ENCODE results near the gene TARS1.

Gene TARS1

GRCh38 chr5:33465120-33465519 is 24.4 kb downstream of the TARS1 start:
- Histone ChIP-seq H3K4me3 (ENCODE audit: insufficient read depth, low read depth, low read length, poor library complexity, severe bottlenecking) (no peak overlapping the region), H3K9me3 (ENCODE audit: control insufficient read depth, low read length) (no peaks in the 10 kb centered on the region), H3K27ac (ENCODE audit: insufficient read depth, low read length, poor library complexity, severe bottlenecking) (no peak overlapping the region), H3K4me1 (ENCODE audit: control insufficient read depth, insufficient read depth, low read length, poor library complexity, severe bottlenecking) (no peaks in the 10 kb centered on the region), H3K27me3 (replicated peaks; ENCODE audit: control insufficient read depth, insufficient read depth, low read length, poor library complexity, severe bottlenecking) (no peaks in the 10 kb centered on the region), H3K36me3 (ENCODE audit: control insufficient read depth, insufficient read depth, low read length) (peaks cover 88% of the 10 kb centered on the region)
- DNase-seq = no peak

GRCh38 chr5:33468775-33469435 is 28.1 kb downstream of the TARS1 start:
- peaks cover 61% of the 10 kb centered on the region for H3K36me3 ChIP-seq (ENCODE audit: control insufficient read depth, insufficient read depth, low read length)
- no peak for DNase-seq
- H3K4me3 ChIP-seq (ENCODE audit: insufficient read depth, low read depth, low read length, poor library complexity, severe bottlenecking) = no peak overlapping the region
- no peak overlapping the region for H3K27ac ChIP-seq (ENCODE audit: insufficient read depth, low read length, poor library complexity, severe bottlenecking)
- H3K27me3 ChIP-seq (replicated peaks; ENCODE audit: control insufficient read depth, insufficient read depth, low read length, poor library complexity, severe bottlenecking) = no peaks in the 10 kb centered on the region
- H3K9me3 ChIP-seq (ENCODE audit: control insufficient read depth, low read length) = no peaks in the 10 kb centered on the region
- no peaks in the 10 kb centered on the region for H3K4me1 ChIP-seq (ENCODE audit: control insufficient read depth, insufficient read depth, low read length, poor library complexity, severe bottlenecking)

- DNase-seq = no peak
- H3K9me3 ChIP-seq (ENCODE audit: control insufficient read depth, low read length) = no peaks in the 10 kb centered on the region
- peaks cover 48% of the 10 kb centered on the region for H3K36me3 ChIP-seq (ENCODE audit: control insufficient read depth, insufficient read depth, low read length)
- no peaks in the 10 kb centered on the region for H3K4me1 ChIP-seq (ENCODE audit: control insufficient read depth, insufficient read depth, low read length, poor library complexity, severe bottlenecking)
- H3K4me3 ChIP-seq (ENCODE audit: insufficient read depth, low read depth, low read length, poor library complexity, severe bottlenecking) = no peak overlapping the region
- no peaks in the 10 kb centered on the region for H3K27me3 ChIP-seq (replicated peaks; ENCODE audit: control insufficient read depth, insufficient read depth, low read length, poor library complexity, severe bottlenecking)
- H3K27ac ChIP-seq (ENCODE audit: insufficient read depth, low read length, poor library complexity, severe bottlenecking) = no peak overlapping the region
These were observed 29.8 kb downstream of the TARS1 start for GRCh38 chr5:33470544-33470943.

- Histone ChIP-seq H3K27me3 (replicated peaks; ENCODE audit: control insufficient read depth, insufficient read depth, low read length, poor library complexity, severe bottlenecking) (no peaks in the 10 kb centered on the region), H3K36me3 (ENCODE audit: control insufficient read depth, insufficient read depth, low read length) (peaks cover 29% of the 10 kb centered on the region), H3K4me1 (ENCODE audit: control insufficient read depth, insufficient read depth, low read length, poor library complexity, severe bottlenecking) (no peaks in the 10 kb centered on the region), H3K4me3 (ENCODE audit: insufficient read depth, low read depth, low read length, poor library complexity, severe bottlenecking) (no peak overlapping the region), H3K9me3 (ENCODE audit: control insufficient read depth, low read length) (no peaks in the 10 kb centered on the region), H3K27ac (ENCODE audit: insufficient read depth, low read length, poor library complexity, severe bottlenecking) (no peak overlapping the region)
- DNase-seq = no peak
These were observed 32.1 kb downstream of the TARS1 start for GRCh38 chr5:33472805-33473409.

- H3K9me3 ChIP-seq (ENCODE audit: control insufficient read depth, low read length) = no peaks in the 10 kb centered on the region
- DNase-seq = no peak
- H3K4me3 ChIP-seq (ENCODE audit: insufficient read depth, low read depth, low read length, poor library complexity, severe bottlenecking) = no peak overlapping the region
- peaks cover 19% of the 10 kb centered on the region for H3K36me3 ChIP-seq (ENCODE audit: control insufficient read depth, insufficient read depth, low read length)
- H3K27ac ChIP-seq (ENCODE audit: insufficient read depth, low read length, poor library complexity, severe bottlenecking) = no peak overlapping the region
- no peaks in the 10 kb centered on the region for H3K4me1 ChIP-seq (ENCODE audit: control insufficient read depth, insufficient read depth, low read length, poor library complexity, severe bottlenecking)
- no peaks in the 10 kb centered on the region for H3K27me3 ChIP-seq (replicated peaks; ENCODE audit: control insufficient read depth, insufficient read depth, low read length, poor library complexity, severe bottlenecking)
These were observed 33.2 kb downstream of the TARS1 start for GRCh38 chr5:33474004-33474403.

GRCh38 chr5:33474931-33475499 is 34.2 kb downstream of the TARS1 start:
- DNase-seq = no peak
- Histone ChIP-seq H3K4me1 (ENCODE audit: control insufficient read depth, insufficient read depth, low read length, poor library complexity, severe bottlenecking) (no peaks in the 10 kb centered on the region), H3K36me3 (ENCODE audit: control insufficient read depth, insufficient read depth, low read length) (peaks cover 11% of the 10 kb centered on the region), H3K27me3 (replicated peaks; ENCODE audit: control insufficient read depth, insufficient read depth, low read length, poor library complexity, severe bottlenecking) (no peaks in the 10 kb centered on the region), H3K9me3 (ENCODE audit: control insufficient read depth, low read length) (no peaks in the 10 kb centered on the region), H3K27ac (ENCODE audit: insufficient read depth, low read length, poor library complexity, severe bottlenecking) (no peak overlapping the region), H3K4me3 (ENCODE audit: insufficient read depth, low read depth, low read length, poor library complexity, severe bottlenecking) (no peak overlapping the region)

GRCh38 chr5:33475706-33476105 is 34.9 kb downstream of the TARS1 start:
- Histone ChIP-seq H3K27me3 (replicated peaks; ENCODE audit: control insufficient read depth, insufficient read depth, low read length, poor library complexity, severe bottlenecking) (no peaks in the 10 kb centered on the region), H3K9me3 (ENCODE audit: control insufficient read depth, low read length) (no peaks in the 10 kb centered on the region), H3K36me3 (ENCODE audit: control insufficient read depth, insufficient read depth, low read length) (peaks cover 5% of the 10 kb centered on the region), H3K27ac (ENCODE audit: insufficient read depth, low read length, poor library complexity, severe bottlenecking) (no peak overlapping the region), H3K4me3 (ENCODE audit: insufficient read depth, low read depth, low read length, poor library complexity, severe bottlenecking) (no peak overlapping the region), H3K4me1 (ENCODE audit: control insufficient read depth, insufficient read depth, low read length, poor library complexity, severe bottlenecking) (no peaks in the 10 kb centered on the region)
- DNase-seq = no peak

GRCh38 chr5:33476992-33477391 is 36.2 kb downstream of the TARS1 start:
- no peak overlapping the region for H3K27ac ChIP-seq (ENCODE audit: insufficient read depth, low read length, poor library complexity, severe bottlenecking)
- H3K36me3 ChIP-seq (ENCODE audit: control insufficient read depth, insufficient read depth, low read length) = peaks cover 5% of the 10 kb centered on the region
- no peaks in the 10 kb centered on the region for H3K9me3 ChIP-seq (ENCODE audit: control insufficient read depth, low read length)
- H3K4me3 ChIP-seq (ENCODE audit: insufficient read depth, low read depth, low read length, poor library complexity, severe bottlenecking) = no peak overlapping the region
- no peaks in the 10 kb centered on the region for H3K27me3 ChIP-seq (replicated peaks; ENCODE audit: control insufficient read depth, insufficient read depth, low read length, poor library complexity, severe bottlenecking)
- no peaks in the 10 kb centered on the region for H3K4me1 ChIP-seq (ENCODE audit: control insufficient read depth, insufficient read depth, low read length, poor library complexity, severe bottlenecking)
- no peak for DNase-seq

GRCh38 chr5:33477816-33478215 is 37.1 kb downstream of the TARS1 start:
- no peaks in the 10 kb centered on the region for H3K9me3 ChIP-seq (ENCODE audit: control insufficient read depth, low read length)
- no peak for DNase-seq
- no peak overlapping the region for H3K27ac ChIP-seq (ENCODE audit: insufficient read depth, low read length, poor library complexity, severe bottlenecking)
- H3K36me3 ChIP-seq (ENCODE audit: control insufficient read depth, insufficient read depth, low read length) = peaks cover 5% of the 10 kb centered on the region
- H3K4me3 ChIP-seq (ENCODE audit: insufficient read depth, low read depth, low read length, poor library complexity, severe bottlenecking) = no peak overlapping the region
- H3K4me1 ChIP-seq (ENCODE audit: control insufficient read depth, insufficient read depth, low read length, poor library complexity, severe bottlenecking) = no peaks in the 10 kb centered on the region
- H3K27me3 ChIP-seq (replicated peaks; ENCODE audit: control insufficient read depth, insufficient read depth, low read length, poor library complexity, severe bottlenecking) = no peaks in the 10 kb centered on the region

- Histone ChIP-seq H3K4me3 (ENCODE audit: insufficient read depth, low read depth, low read length, poor library complexity, severe bottlenecking) (no peak overlapping the region), H3K9me3 (ENCODE audit: control insufficient read depth, low read length) (no peaks in the 10 kb centered on the region), H3K36me3 (ENCODE audit: control insufficient read depth, insufficient read depth, low read length) (no peaks in the 10 kb centered on the region), H3K27me3 (replicated peaks; ENCODE audit: control insufficient read depth, insufficient read depth, low read length, poor library complexity, severe bottlenecking) (no peaks in the 10 kb centered on the region), H3K27ac (ENCODE audit: insufficient read depth, low read length, poor library complexity, severe bottlenecking) (no peak overlapping the region), H3K4me1 (ENCODE audit: control insufficient read depth, insufficient read depth, low read length, poor library complexity, severe bottlenecking) (no peaks in the 10 kb centered on the region)
- DNase-seq = no peak
These were observed 38.5 kb downstream of the TARS1 start for GRCh38 chr5:33479311-33479710.

Measured in effector memory CD4-positive, alpha-beta T cell (primary cell).